GM18951 (cell line): ENCODE measurements around the gene RFX8.
"Not testable (repeated sequence)": the region's sequence is repeated elsewhere in the genome, so short reads cannot be mapped to it uniquely, and the experiment has no call there.

ENCODE experiments used
- POLR2A ChIP-seq: IDR thresholded peaks from 4 replicates; pipeline ENCODE4 v1.6.1; 2011; ENCODE audit warnings: mild to moderate bottlenecking; ENCODE audit not compliant: insufficient read length, insufficient read depth; ENCODE audit errors: extremely low read depth
- in situ Hi-C: fragments of 300-500 bp; cut with MboI; formaldehyde crosslinking; loops from one replicate; pipeline ENCODE4 v1.12.0; 2022; ENCODE audit warnings: low sequenced_read_pairs, mixed read lengths, inconsistent platforms; ENCODE audit not compliant: unreplicated experiment

RFX8 gene

GRCh38 chr2:101440127-101440738, 34.7 kb downstream of the RFX8 start:
- TF ChIP-seq POLR2A: no peak
- in situ Hi-C loops: no loop called here

DNA sequence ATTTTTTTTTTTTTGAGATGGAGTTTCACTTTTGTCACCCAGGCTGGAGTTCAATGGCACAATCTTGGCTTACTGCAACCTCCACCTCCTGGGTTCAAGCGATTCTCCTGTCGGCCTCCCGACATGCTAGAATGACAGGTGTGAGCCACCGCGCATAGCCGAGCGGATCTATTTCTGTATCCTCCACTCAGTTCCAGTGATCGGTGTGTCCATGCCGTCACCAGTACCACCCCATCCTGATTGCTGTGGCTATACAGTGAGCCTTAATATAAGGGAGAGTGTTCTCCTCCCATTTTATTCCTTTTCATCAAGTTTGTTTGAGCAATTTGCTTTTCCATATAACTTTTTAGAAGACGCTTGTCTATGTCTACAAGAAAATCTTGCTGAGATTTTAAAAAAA, 35.2 kb downstream of the RFX8 start:
- TF ChIP-seq POLR2A: no peak
- in situ Hi-C loops: no loop called here

- in situ Hi-C loops: not testable (repeated sequence)
Measured at GRCh38 chr2:101438555-101438954, 36.4 kb downstream of the RFX8 start.

DNA sequence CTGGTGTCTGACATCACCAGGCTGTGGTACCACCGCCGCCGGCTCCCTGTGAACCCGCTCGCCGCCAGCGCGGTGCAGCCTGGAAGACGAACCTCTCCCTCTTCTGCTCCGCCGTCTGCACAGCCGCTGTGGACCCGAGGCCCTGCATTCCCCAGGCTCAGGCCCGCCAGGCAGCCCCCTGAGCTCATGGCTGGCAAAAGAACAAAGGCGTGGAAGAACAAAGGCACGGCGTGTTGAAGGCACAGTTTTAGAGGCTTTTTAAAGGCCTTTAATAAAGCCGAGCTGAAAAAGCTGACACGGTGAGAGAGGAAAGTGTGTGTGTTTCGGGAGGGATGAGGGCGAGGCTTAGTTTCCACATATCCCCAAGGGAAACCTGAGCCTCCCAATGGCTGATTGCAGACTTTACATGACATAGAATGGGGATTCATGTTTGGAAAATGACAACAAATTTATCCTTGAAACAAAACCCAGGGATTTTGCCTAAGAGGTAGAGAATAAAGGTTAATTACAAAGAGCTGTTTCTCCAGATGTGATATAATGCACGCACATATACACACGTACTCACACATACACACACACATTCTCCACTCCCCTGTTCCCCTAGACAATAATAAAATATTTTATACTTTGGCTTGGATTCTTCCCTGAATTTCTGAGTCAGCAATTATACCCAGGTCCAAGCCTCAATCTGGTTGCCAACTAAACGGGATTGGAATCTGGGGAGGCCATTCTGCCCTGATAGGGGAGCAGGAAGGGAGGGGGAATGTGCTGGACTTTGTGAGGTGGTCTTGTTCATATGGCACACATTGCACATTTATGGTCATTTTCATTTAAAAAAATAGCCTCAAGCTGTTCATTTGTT, 39.7 kb downstream of the RFX8 start:
- no peak for TF ChIP-seq POLR2A

DNA sequence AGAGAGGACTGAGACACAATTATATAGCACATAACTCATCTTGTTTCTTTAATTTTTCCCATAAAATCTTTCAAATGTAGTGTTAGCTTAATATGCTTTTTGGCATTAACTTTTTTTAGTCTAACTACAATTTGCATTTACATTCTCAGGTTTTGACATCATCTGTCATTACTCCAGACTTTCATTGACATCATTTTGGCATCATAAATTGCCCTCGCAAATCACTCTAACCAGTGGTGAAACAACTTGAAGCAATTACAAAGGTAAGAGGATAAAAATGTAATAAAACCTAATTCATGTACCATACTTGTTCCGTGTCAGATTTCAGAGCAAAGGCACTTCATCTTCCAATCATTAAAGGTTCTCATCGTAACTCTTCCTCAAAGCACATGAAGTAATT, 41.4 kb downstream of the RFX8 start:
- in situ Hi-C loops: no loop called here
- TF ChIP-seq POLR2A: no peak

More for the DNA sequence above, 39.7 kb downstream of the RFX8 start:
- in situ Hi-C loops: no loop called here

DNA sequence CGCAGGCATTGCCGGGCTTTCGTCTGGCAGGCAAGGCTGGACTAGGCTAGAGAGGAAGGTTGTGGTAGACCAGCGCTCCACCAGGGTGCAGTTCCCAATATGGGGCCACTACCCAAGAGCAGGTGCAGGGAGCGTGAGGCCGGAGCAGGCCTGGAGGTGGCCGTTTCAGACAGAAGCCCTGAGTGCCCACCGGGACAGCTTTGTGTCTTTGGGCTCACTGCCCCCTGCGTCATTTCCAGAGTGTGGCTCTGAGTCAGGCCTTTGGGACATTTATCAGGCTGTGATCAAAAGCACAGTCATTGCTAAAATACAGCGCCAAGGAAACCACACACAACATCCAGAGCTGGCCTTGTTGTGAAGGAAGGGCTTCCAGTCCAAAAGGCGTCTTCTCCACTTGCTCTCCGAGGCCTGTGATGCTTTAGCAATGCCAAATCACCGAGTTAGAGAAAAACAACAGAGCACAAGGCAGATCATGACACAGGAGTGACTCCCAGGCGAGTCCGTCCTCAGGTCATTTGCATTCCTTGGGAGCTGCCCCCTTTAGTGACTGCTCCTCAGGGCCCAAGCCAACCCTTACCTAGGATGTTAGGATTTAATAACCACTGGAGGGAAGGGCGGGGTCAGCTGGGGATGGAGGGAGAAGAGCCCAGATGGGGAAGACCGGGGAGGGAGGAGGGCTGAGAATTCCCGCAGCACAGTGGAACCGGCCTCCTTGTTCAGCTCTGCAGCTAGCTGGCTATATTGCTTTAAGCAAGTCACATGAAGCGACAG, 42.3 kb downstream of the RFX8 start:
- TF ChIP-seq POLR2A: no peak

GRCh38 chr2:101431486-101431885, 43.4 kb downstream of the RFX8 start:
- TF ChIP-seq POLR2A: no peak
- in situ Hi-C loops: no loop called here

More for the DNA sequence above, 42.3 kb downstream of the RFX8 start:
- in situ Hi-C loops: no loop called here

DNA sequence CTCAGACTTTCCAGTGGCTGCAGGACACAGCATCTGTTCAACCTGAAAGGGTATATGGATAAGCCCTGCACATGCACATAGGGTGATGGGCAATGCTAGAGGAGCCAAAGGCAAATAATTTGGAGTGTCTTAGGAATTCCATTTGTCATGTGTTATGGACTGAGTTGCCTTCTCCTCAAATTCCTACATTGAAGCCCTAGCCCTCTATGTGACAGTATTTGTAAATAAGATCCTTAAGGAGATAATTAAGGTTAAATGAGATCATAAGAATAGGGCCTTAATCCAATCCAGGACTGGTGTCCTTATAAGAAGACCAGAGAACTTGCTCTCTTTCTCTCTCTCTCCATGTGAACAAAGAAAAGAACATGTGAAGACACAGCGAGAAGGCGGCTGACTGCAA, 44.8 kb downstream of the RFX8 start:
- no peak for TF ChIP-seq POLR2A
- in situ Hi-C loops: no loop called here

DNA sequence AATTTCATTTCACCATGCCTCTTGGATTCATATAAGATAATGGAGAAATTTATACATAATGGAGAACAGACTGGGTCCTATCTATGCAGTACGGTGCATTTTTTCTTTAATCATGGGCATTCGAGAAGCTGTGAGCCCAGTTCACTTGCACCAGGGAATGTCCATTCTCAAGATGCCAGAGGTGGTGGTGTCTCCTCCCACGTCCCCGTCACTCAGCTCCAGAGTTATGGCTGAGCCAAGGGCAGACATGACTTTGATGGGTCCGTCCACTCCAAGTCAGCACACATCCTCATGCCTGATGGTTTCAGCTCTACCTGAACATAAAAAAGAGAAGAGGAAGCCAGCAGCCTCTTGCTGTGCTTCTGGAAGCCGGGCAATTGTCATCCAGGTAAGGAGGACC, 45.5 kb downstream of the RFX8 start:
- no peak for TF ChIP-seq POLR2A
- in situ Hi-C loops: no loop called here

DNA sequence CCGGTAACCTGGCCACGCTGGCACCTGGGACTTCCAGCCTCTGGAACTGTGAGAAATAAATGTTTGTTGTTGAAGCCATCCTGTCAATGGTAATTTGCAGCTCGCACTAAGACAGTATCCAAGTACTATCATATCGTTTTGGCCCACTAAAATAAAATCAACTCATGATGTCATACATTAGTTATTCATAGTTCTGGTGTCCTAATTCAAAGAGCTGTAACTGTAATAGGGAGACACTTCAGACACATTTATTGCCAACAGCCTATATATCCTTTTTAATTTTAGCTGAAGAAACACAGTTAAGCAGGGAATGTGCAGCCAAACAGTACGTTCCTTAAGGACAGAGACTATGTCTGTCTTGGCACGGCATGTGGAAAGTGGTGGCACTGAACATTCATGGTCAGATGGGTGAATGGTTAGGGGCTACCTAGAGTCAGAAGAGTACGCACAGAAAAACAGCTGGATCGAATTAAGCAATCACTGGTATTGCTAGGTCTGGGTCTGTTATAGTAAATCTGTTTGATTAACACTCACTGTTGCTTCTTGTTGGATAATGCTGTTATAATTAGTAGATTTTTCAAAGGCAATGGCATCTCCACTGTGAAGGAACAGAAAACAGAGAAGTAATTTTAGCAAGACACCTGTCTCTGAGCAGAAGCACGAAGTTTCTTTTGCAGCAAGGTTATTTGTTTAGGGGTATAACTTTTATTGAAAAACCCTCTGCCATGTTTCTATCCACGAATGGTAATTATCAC, 46.3 kb downstream of the RFX8 start:
- no peak for TF ChIP-seq POLR2A
- in situ Hi-C loops: no loop called here

DNA sequence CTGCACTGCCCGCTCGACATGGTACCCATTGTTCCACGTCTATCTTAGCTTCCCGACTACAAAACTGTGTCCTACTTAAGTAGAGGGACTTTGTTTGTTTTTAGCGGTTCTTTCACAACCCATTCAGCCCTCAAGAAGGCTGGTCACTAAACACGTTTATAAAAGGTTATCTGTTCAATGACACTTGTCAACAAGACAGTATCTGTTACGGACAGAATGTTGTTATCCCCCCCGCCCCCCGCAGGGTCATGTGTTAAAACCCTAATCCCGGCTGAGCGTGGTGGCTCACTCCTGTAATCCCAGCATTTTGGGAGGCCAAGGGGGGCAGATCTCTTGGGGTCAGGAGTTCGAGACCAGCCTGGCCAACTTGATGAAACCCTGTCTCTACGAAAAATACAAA, 47.2 kb downstream of the RFX8 start:
- TF ChIP-seq POLR2A: no peak

GRCh38 chr2:101427240-101427639, 47.7 kb downstream of the RFX8 start:
- in situ Hi-C loops: no loop called here
- TF ChIP-seq POLR2A: no peak

More for the DNA sequence above, 47.2 kb downstream of the RFX8 start:
- in situ Hi-C loops: no loop called here

- in situ Hi-C loops: no loop called here
Measured at GRCh38 chr2:101426822-101427221, 48.1 kb downstream of the RFX8 start.

GRCh38 chr2:101420623-101421022, 54.3 kb downstream of the RFX8 start:
- TF ChIP-seq POLR2A: no peak
- in situ Hi-C loops: loop anchor here (25.0 kb wide), 1 partner anchor 417 kb away; no protein-coding TSS in a partner anchor

More at GRCh38 chr2:101426822-101427221, 48.1 kb downstream of the RFX8 start:
- no peak for TF ChIP-seq POLR2A
